Activated CD4-positive, alpha-beta T cell treated with anti-CD3 and anti-CD28 coated beads, Interleukin-2, Interleukin-6, amounts not matched to agents 100 ng/mL and 50 ng/mL, durations not matched to agents 16 hours and 8 hours (primary cell): ENCODE results near the gene TBC1D22B.

Source experiments
- DNase-seq: peaks from one replicate; pipeline ENCODE4 v3.0.0-alpha.2; 2020

Gene TBC1D22B

DNA sequence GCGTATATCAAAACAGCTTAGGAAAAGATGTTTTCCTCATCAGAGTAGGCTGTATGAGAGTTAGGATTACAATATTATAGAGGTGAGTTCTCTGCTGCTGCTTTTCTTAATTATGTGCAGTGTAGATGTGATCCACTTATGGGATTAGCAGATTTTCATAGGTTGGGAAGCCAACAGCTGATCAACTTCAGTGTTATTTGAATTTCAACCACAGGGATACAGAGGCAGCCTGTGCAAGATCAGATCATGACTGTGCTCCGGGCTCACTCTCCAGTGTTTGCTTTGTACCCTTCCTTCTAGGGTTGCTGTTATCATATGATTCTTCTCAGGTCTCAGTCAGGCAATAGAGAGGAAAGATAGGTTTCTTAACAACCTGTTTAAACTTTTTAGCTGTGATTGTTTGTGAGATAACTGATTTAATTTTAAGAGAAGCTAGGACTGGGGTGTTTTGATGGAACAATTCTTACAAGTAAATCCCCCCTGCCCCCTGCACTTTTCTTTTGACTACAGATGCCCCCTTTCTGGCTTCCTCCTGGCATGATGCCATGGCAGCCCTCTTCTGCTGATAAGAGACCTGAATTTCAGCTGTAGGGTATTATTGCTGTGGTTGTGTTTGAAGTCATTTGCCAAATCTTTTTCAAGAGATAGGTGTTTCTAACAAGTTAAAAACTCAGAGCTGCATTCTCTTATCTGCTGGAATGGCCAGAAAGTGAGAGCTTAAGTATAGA lies 104.7 kb downstream of the TBC1D22B start:
- no peak for DNase-seq

DNA sequence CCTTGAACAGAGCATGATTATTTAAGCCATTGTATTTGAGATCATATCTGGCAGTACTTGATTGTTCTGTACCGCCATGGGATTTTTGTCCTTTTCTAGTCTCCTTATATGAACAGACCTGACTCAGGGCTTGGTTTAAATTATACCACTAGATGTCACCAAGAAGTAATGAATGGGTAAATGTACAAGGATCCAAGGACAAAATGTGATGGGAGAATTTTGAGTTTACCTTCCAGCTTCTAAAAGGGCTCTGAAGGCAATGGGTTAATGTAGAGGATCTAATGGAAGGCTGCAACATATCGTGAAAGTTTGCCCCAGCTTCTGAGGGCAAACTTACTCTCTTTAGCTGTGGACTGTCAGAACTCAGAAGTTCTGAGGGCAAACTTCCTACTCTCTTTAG lies 108.2 kb downstream of the TBC1D22B start:
- DNase-seq = no peak

DNA sequence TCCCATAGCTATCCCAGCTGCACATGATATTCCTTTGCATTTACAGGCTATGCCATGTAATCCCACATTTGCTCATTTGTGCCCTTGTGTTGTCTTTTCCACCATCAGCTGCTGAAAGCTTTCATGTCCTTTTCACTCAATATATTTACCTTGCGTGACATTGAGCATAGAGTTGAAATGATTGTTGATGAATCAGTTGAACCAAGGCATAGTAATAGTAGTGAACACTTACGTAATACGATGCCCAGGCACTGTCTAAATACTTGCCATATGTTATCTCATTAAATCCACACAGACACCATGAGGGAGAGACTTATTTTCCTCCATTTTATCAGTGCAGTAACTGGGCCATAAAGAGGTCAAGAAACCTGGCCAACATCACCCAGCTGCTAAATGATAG lies 109.3 kb downstream of the TBC1D22B start:
- no peak for DNase-seq

DNA sequence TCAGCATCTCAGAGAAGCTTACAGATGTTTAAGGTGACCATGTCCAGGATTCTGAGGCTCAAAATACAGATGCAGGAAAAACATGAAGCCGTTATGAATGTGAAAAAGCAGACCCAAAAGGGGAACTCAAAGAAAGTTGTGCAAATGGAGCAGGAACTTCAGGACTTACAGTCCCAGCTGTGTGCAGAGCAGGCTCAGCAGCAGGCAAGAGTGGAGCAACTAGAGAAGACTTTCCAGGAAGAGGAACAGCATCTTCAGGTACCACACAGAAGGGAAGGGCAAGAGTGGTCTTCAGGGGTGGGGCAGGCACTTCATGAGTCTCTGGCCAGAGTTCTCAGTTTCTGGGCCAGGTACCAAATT lies 111.4 kb downstream of the TBC1D22B start:
- no peak for DNase-seq

DNA sequence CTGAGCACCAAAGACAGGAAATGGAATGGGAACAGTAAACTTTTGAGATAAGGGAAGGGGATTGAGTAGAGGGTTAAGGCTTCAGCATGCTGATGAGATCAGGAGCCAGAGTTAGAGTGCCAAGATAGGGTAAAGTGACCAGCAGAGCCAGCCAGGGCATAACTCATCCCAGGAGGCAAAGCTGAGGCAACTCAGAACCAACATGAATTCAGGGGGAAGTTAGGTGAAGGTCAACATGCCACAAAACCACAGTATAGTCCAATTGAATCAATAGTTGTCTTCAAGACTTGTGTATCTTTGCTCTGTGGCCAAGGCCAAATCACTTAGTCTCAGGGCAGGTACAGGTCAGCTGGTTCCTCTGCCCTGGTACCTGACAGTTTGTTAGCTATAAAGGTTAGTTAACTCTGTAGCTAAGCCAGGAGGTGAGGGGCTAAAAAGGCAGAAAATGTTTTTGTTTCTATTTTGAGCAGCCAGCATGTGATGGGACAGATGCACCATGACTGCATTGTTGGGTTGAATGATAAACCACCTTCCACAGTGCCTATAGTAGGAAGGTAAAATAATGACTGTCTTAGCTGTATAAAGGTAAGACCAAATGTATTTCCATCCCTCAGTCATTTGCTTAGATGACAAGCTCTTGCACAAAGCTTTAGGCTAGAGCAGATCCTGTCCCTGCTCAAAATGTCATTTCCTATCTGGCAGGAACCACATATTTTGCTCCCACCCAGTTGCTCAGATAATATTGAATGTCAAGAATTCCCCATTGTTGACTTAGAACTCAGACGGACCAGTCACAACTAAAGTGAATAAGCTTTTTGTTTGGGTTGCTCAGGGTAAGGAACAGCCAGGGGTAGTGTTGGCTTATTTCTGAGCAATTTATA lies 112.0 kb downstream of the TBC1D22B start:
- DNase-seq = no peak

DNA sequence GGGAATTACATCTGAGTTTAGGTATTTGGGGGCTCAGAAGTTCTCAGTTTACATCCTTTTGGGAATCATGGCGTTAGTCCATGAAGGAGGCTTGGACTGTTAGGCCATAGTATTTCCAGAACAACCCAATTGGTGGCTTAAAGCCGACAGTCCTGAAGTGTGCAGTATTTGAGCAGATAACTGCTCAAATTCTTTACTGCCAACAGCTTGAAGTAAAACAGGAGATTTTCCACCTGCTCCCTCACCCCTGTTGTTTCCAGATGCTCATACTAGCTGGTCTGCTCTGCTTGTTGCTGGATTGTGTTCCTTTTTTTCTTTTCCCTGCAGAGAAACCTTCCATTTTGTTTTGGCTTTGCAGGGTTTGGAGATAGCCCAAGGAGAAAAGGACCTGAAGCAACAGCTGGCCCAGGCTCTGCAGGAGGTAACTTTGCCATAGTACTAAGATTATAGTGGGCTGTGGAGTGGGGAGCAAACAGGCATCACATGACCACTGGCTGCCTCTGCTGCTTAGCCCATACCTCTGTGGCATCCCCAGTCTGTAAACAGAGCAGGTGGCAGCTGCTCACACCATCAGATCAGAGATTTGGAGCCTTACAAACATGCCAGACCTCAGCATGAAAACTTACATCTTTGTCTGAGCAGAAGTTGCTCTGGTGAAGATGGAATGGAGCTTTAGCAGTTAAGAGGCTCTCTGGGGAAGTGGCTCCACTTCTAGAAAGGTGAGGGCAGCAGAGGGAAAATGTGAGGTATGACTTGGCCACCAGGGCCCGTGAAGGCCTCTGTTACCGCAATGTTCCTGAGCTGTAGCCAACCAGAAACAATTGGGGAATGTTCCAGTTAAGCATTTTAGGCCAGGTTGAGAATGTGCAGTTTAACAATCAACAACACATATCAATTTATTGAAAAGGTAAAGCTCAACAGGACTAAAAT lies 113.8 kb downstream of the TBC1D22B start:
- no peak for DNase-seq

DNA sequence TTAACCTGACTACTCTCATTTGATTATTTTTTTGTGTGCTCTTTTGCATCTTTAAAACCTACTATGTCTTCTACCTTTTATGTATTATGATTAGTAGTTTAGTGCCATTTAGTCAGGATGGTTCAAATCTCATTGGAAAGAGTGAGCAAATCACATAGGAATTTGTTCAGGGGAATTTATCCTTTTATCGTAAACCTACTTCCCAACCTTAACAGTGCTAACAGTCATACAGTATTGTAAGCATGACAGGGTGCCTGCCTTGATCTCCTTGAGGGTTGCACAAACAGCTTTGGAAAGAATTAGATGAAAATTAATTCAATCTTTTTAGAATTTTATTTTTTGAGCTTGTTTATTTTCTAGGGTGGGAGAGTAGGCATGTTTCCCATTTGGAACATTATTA lies 114.5 kb downstream of the TBC1D22B start:
- no peak for DNase-seq

DNA sequence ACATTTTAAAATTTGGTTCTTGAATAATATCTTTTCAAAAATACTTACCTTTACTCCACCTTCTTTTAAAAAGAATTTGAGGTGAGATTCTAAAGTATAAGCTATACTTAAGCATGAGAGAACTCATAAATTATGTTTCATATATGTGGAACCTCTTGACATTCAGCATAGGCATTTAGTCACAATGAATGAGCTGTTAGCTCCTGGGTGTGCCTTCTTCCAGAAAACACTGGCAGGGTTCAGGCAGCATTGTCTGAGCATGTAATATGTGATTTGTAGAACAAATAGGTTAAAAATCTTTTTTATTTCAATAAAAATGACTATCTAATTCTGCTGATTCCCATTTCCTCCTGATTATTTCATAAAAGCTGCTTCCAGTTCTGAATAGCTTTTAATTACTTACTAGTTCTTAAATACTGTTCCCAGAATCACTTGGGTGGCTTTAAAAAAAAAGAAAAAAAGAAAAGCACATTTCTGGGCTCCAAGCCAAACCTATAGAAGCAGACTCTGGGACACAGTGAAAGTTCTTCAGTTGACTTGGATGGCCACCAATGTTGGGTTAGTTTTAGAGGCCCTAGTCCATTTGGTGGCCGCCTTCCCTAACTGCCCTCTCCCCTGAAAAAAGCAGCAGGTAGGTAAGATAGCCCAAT lies 116.4 kb downstream of the TBC1D22B start:
- DNase-seq = no peak

DNA sequence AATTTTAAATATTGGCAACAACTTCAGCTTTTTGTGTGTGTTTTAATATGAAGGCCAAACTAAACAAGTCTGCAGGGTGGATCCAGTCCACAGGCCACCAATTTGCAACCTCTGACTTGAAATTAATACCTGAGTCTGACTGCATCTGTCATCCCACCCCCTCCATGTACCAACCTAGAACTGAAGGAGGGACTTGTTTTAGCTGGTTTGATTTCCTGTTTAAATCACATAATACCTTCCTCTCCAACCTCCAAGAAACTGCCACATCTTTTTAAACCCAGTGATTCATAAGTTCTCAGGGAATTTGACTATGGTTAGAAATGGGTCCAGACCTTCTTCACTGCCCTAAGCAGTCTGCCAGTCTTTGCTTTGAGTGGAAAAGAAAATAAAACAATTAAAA lies 117.8 kb downstream of the TBC1D22B start:
- DNase-seq = no peak

DNA sequence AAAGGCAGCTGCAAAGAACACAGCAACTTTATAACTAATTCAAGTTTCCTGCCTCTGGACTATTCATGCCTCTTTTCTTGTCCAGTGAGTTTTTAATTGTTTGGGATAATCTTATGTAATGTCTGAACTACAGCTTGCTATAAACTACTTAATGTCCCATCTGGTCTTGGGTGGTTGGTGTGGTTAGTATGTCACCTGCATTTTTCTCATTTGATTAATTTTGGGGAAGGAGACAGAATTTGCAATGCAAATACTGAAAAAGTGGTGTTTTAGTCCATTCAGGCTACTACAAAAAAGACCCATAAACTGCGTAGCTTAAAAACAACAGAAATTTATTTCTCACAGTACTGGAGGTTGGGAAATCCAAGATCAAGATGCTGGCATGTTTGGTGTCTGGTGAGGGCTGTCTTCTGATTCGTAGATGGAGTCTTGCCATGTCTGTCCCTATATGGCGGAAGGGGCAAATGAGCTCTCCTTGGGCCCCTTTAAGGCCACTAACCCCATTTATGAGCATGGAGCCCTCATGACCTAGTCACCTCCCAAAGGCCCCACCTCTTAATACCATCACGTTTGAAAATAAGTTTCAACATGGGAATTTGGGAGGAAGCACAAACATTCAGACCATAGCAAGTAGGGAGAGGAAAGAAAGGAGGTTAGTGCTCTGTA lies 118.6 kb downstream of the TBC1D22B start:
- no peak for DNase-seq

DNA sequence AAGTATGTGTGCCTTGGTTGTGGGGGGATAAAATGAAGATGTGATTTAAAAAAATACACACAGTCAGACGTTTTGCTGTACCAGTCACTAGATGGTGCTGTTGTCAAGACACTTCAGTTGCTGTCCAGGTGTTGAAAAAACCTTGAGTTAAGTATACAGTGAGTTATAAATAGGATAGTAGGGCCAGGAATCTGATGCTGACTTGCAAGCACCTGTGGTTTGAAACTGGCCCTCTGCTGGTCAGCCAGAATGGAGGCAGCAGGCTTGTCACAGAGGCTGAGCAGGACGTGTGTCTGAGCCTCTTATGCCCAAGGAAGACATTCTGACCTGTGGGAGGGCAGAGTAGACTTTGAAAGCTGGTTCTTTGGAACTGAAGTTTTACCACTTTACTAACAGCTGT lies 124.0 kb downstream of the TBC1D22B start:
- DNase-seq = peak; percentile 45
